ENCODE data around the gene CYP2C19. TPM values are rescaled to one million over a fixed set of nuclear protein-coding genes. Genes with fewer than 3 reads are reported as not detected.

CYP2C19 gene
- total RNA-seq, 2 experiments from 2014 or later = not detected

GRCh38 chr10:94738588-94738987, 23.9 kb upstream of the CYP2C19 start:
- intact Hi-C loops (cut with DNase I, micrococcal nuclease) = no loop called here
- H3K27ac Mint-ChIP-seq = no peak overlapping the region
- no peak for ATAC-seq (ENCODE audit: poor library complexity)

GRCh38 chr10:94747137-94747536, 15.3 kb upstream of the CYP2C19 start:
- Mint-ChIP-seq H3K4me1 (ENCODE audit: low read depth) (no peaks in the 10 kb centered on the region), H3K27ac (no peak overlapping the region), H3K27me3 (no peaks in the 10 kb centered on the region), H3K36me3 (ENCODE audit: low read depth) (no peaks in the 10 kb centered on the region), H3K9me3 (peaks cover 20% of the 10 kb centered on the region), H3K4me3 (no peak overlapping the region)
- ATAC-seq (ENCODE audit: poor library complexity) (no peak), DNase-seq (no peak)
- Histone ChIP-seq H3K27ac (ENCODE audit: low read depth in 1 of 2, low read length in 2 of 2) (no peak overlapping the region), H3K36me3 (ENCODE audit: insufficient read depth, low read length) (no peaks in the 10 kb centered on the region), H3K4me1 (ENCODE audit: insufficient read depth, low read length) (no peaks in the 10 kb centered on the region), H3K4me3 (ENCODE audit: low read length) (no peak overlapping the region), H3K9me3 (ENCODE audit: control insufficient read depth in 1 of 2, insufficient read depth in 1 of 2, low read length in 2 of 2) (peaks cover 5 to 8% of the 10 kb centered on the region in 2 experiments), H3K27me3 (ENCODE audit: control insufficient read depth in 1 of 2, insufficient read depth in 2 of 2, low read length in 2 of 2) (no peaks in the 10 kb centered on the region)
- intact Hi-C loops (cut with DNase I, micrococcal nuclease) = no loop called here
- TF ChIP-seq CTCF (IDR thresholded peaks at IDR 0.05) = no peak
- POLR2A ChIA-PET = no interaction called here
- CTCF ChIA-PET = no interaction called here

More at GRCh38 chr10:94738588-94738987, 23.9 kb upstream of the CYP2C19 start:
- Histone ChIP-seq H3K4me1 (ENCODE audit: insufficient read depth, low read length) (no peaks in the 10 kb centered on the region), H3K4me3 (ENCODE audit: low read length) (no peak overlapping the region), H3K27ac (ENCODE audit: low read depth in 1 of 2, low read length in 2 of 2) (no peak overlapping the region), H3K9me3 (ENCODE audit: control insufficient read depth in 1 of 2, insufficient read depth in 1 of 2, low read length in 2 of 2) (peaks cover 0 to 4% of the 10 kb centered on the region in 2 experiments), H3K36me3 (ENCODE audit: insufficient read depth, low read length) (no peaks in the 10 kb centered on the region), H3K27me3 (ENCODE audit: control insufficient read depth in 1 of 2, insufficient read depth in 2 of 2, low read length in 2 of 2) (no peaks in the 10 kb centered on the region)
- Mint-ChIP-seq H3K4me1 (ENCODE audit: low read depth) (no peaks in the 10 kb centered on the region), H3K4me3 (no peak overlapping the region), H3K36me3 (ENCODE audit: low read depth) (no peaks in the 10 kb centered on the region), H3K27me3 (no peaks in the 10 kb centered on the region), H3K9me3 (peaks cover 21% of the 10 kb centered on the region)
- ChIA-PET POLR2A (no interaction called here), CTCF (no interaction called here)
- TF ChIP-seq CTCF (IDR thresholded peaks at IDR 0.05) = no peak
- no peak for DNase-seq

- Mint-ChIP-seq H3K9me3 (peaks cover 13% of the 10 kb centered on the region), H3K36me3 (ENCODE audit: low read depth) (no peaks in the 10 kb centered on the region), H3K4me1 (ENCODE audit: low read depth) (no peaks in the 10 kb centered on the region), H3K4me3 (no peak overlapping the region), H3K27me3 (no peaks in the 10 kb centered on the region), H3K27ac (no peak overlapping the region)
- CTCF ChIA-PET = no interaction called here
- ATAC-seq (ENCODE audit: poor library complexity) = no peak
- no peak for DNase-seq
- TF ChIP-seq CTCF (IDR thresholded peaks at IDR 0.05) = no peak
- no peak overlapping the region for H3K27ac ChIP-seq (ENCODE audit: low read depth in 1 of 2, low read length in 2 of 2)
- H3K27me3 ChIP-seq (ENCODE audit: control insufficient read depth in 1 of 2, insufficient read depth in 2 of 2, low read length in 2 of 2) = no peaks in the 10 kb centered on the region
- no peaks in the 10 kb centered on the region for H3K4me1 ChIP-seq (ENCODE audit: insufficient read depth, low read length)
- peaks cover 5 to 8% of the 10 kb centered on the region in 2 experiments for H3K9me3 ChIP-seq (ENCODE audit: control insufficient read depth in 1 of 2, insufficient read depth in 1 of 2, low read length in 2 of 2)
- POLR2A ChIA-PET = no interaction called here
- H3K36me3 ChIP-seq (ENCODE audit: insufficient read depth, low read length) = no peaks in the 10 kb centered on the region
- no peak overlapping the region for H3K4me3 ChIP-seq (ENCODE audit: low read length)
- intact Hi-C loops (cut with DNase I, micrococcal nuclease) = no loop called here
Measured at GRCh38 chr10:94747838-94748237, 14.6 kb upstream of the CYP2C19 start.

All from CD4-positive, alpha-beta T cell (primary cell).